GM06990 (cell line): Measurements from ENCODE around the gene S100A10.

Experiments used
- DNase-seq: peaks from one replicate; pipeline ENCODE4 v3.0.0-alpha.2; 2011; ENCODE audit not compliant: insufficient read length; ENCODE audit errors: extremely low read depth
- H3K27me3 ChIP-seq: replicated peaks from 2 replicates; pipeline ENCODE4 v1.6.0; 2011; ENCODE audit warnings: low read length; ENCODE audit not compliant: control insufficient read depth, insufficient read depth
- H3K36me3 ChIP-seq: 2 replicates; pipeline ENCODE4 v1.5.1; 2011; ENCODE audit warnings: low read length; ENCODE audit not compliant: control insufficient read depth, insufficient read depth
- H3K4me3 ChIP-seq: replicated peaks from 2 replicates; pipeline ENCODE4 v1.5.1; 2011; ENCODE audit warnings: low read depth, mild to moderate bottlenecking, control low read depth, low read length
- TF ChIP-seq, protein P1 (sequence below): IDR thresholded peaks from 2 replicates; pipeline ENCODE4 v1.5.1; 2011; ENCODE audit warnings: low read length, control low read depth, mild to moderate bottlenecking, inconsistent platforms; ENCODE audit not compliant: insufficient read depth, poor library complexity, severe bottlenecking

S100A10 gene

DNA sequence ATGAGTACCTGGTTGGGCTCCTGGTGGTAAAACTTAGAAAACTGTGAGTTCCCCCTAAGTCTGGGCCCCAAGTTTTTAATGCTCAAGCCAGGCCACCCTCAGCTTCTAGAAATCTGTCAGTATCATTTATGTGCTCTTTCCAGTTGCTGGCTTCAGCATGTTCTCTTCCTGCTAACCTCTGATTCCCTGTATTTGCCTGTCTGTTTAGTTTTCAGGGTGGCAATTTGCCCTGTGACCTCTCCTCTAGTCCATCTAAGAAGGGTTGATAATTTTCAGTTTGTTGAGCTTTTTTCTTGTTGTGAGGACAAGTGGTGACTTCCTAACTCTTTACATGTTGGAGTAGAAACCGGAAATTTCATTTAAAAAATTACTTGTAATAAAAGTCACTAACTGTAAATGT is 16.0 kb upstream of the S100A10 start:
- no peak for DNase-seq
- Histone ChIP-seq H3K36me3 (no peaks in the 10 kb centered on the region), H3K27me3 (peaks cover 1% of the 10 kb centered on the region), H3K4me3 (no peak overlapping the region)
- TF ChIP-seq, protein P1, sequence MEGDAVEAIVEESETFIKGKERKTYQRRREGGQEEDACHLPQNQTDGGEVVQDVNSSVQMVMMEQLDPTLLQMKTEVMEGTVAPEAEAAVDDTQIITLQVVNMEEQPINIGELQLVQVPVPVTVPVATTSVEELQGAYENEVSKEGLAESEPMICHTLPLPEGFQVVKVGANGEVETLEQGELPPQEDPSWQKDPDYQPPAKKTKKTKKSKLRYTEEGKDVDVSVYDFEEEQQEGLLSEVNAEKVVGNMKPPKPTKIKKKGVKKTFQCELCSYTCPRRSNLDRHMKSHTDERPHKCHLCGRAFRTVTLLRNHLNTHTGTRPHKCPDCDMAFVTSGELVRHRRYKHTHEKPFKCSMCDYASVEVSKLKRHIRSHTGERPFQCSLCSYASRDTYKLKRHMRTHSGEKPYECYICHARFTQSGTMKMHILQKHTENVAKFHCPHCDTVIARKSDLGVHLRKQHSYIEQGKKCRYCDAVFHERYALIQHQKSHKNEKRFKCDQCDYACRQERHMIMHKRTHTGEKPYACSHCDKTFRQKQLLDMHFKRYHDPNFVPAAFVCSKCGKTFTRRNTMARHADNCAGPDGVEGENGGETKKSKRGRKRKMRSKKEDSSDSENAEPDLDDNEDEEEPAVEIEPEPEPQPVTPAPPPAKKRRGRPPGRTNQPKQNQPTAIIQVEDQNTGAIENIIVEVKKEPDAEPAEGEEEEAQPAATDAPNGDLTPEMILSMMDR, result no peak

DNA sequence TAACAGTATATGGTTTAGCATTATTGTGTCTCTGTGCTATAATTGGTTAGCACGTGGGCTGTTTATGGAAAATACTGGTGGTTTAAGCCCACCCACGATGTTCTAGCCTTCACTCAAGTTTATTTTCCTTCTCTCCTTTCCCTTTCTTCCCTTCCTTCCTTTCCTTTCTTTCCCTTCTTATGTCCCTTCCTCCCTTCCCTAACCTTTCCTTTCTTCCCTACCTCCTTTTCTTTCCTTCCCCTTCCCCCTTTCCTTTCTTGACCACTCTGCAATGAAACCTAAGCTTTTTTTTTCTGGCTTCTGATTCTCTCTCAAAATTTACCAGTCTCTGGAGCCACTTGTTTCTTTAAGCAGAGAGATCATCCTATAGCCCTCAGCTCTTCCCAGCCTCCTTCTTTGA is 13.4 kb upstream of the S100A10 start:
- TF ChIP-seq, protein P1, result no peak
- H3K27me3 ChIP-seq, result peaks cover 3% of the 10 kb centered on the region
- DNase-seq, result no peak
- no peak overlapping the region for H3K4me3 ChIP-seq
- no peaks in the 10 kb centered on the region for H3K36me3 ChIP-seq

DNA sequence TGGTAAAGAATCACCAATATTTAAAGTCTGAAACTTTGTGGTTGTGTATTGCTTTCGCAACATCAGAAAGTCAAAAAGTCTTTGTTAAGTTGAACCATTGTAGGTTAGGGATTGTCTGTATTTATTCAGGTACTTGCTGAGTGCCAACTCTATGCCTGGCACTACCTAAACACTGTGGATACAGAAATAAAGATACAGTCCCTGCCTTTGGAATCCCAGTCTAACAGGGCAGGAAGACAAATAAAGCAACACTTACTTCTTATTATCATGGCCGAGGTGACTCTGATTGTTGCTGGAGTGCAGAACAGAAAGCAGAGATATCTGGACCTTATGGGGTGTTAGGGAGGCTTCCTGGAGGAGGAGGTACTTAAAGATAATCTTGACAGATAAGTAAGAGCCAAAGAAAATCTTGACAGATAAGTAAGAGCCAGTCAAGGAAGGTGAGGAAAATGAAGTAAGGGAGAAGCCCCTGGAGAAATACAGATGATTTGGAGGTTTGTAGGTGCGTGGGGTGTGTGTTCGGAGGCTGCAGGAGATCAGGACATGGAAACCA is 11.8 kb upstream of the S100A10 start:
- Histone ChIP-seq H3K27me3 (peaks cover 3% of the 10 kb centered on the region; the same call in 1 of the 2 replicates), H3K4me3 (no peak overlapping the region), H3K36me3 (no peaks in the 10 kb centered on the region)
- TF ChIP-seq, protein P1, result no peak
- no peak for DNase-seq

DNA sequence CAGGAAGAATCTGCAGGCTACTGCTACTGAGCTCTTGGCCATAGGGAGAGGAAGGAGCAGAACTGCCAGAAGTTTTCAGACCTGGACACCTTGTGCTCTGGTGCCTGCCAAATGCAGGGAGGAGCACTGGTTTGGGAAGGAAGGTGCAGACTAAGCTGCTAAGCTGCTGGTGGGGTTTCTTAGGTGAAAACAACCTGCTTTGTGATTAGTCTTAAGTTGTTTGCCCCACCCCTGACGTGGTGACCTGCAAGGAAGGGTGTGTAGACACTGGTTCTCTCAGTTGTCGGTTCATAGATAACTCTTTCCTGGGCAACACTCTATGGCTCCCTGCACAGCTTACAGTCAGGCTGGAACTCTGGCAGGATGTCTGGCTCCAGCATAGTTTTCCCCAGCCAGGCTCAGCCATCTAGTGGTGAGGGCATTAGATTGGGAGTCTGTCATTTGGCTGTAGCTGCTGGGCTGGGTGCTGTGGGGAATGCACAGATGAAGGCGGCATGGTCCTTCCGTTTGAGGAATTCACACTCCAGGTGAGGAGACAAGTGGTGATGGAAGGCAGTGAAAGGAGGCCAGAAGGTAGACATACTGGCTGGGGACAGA is 10.3 kb upstream of the S100A10 start:
- no peaks in the 10 kb centered on the region for H3K36me3 ChIP-seq
- no peak overlapping the region for H3K4me3 ChIP-seq
- TF ChIP-seq, protein P1, result no peak
- no peak for DNase-seq
- peaks cover 3% of the 10 kb centered on the region; the same call in 1 of the 2 replicates for H3K27me3 ChIP-seq

DNA sequence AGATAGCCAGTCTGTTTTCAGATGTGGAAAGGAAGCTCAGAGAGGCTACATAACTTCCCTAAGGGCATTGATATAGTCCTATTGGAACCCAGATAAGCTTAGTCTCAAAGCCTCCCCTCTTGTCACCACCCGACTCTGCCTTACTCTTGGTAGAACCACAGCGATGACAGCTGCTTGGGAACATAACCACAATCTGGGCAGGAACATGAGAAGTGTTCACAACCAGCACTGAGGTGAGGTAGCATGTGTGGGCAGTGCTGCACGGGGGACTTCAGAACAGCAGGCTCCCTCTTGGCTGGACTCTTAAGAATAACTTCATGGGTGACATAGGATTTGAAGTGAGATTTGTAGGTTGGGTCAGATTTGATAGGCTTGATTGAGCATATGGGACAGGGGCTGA is 9.3 kb upstream of the S100A10 start:
- TF ChIP-seq, protein P1, result no peak
- Histone ChIP-seq H3K36me3 (no peaks in the 10 kb centered on the region), H3K4me3 (no peak overlapping the region), H3K27me3 (peaks cover 3% of the 10 kb centered on the region)
- DNase-seq, result no peak
